Measurements from ENCODE around the gene SLC46A3. TPM values are rescaled to one million over a fixed set of nuclear protein-coding genes. Genes with fewer than 3 reads are reported as not detected.

Gene SLC46A3
- total and polyA plus RNA-seq, 2 donors (not counting 1 experiment from before 2014, with no cell fraction given), result 13.1 to 19.0 TPM

DNA sequence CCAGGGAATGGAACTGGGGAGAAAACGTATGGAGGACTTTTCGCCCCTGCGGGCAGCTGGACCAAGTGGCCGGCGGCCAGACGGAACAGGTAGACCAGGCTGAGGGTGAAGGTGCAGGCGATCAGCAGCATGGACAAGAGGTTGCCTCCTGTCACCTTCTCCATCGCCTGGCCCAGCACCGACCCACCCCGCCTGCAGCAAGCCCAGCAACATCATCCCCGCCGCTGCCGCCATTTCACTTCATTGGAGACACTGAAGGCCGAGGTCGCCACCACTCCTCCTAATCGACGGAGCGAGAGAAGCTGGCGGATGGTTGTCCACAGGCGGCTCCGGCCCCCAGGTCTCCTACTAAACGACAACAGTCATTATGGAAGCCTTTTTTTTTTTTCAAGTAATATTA, 5.0 kb upstream of the SLC46A3 start:
- 99% methylated on average over 20 of the region's 22 CpGs for WGBS (ENCODE audit: insufficient coverage)
- Histone ChIP-seq H3K9ac (ENCODE audit: low read length) (no peak overlapping the region), H3K4me3 (ENCODE audit: control extremely low read depth in 1 of 5, extremely low read depth in 1 of 5, insufficient read depth in 1 of 5, low read depth in 2 of 5, low read length in 4 of 5) (no peak overlapping the region), H3K4me1 (ENCODE audit: control insufficient read depth in 2 of 2, insufficient read depth in 2 of 2, low read length in 2 of 2) (peaks cover 4 to 5% of the 10 kb centered on the region in 2 donors), H3K79me2 (ENCODE audit: control insufficient read depth, insufficient read depth, low read length) (no peaks in the 10 kb centered on the region), H3K27ac (ENCODE audit: low read length in 2 of 2) (no peak overlapping the region), H2AFZ (ENCODE audit: insufficient read depth, low read depth, low read length, poor library complexity, severe bottlenecking) (no peak overlapping the region), H3K36me3 (replicated peaks in 1 of 2; ENCODE audit: control extremely low read depth in 1 of 2, control insufficient read depth in 1 of 2, extremely low read depth in 1 of 2, insufficient read depth in 2 of 2, low read length in 1 of 2) (no peaks in the 10 kb centered on the region), H3K27me3 (replicated peaks in 1 of 4; ENCODE audit: control extremely low read depth in 1 of 4, control insufficient read depth in 3 of 4, insufficient read depth in 4 of 4, low read length in 3 of 4) (peaks cover 0 to 8% (median 0%) of the 10 kb centered on the region in 4 experiments), H3K4me2 (replicated peaks; ENCODE audit: low read depth, low read length, poor library complexity, severe bottlenecking) (no peak overlapping the region), H4K20me1 (ENCODE audit: control insufficient read depth, insufficient read depth, low read length, poor library complexity, severe bottlenecking) (no peaks in the 10 kb centered on the region), H3K9me3 (ENCODE audit: control extremely low read depth in 1 of 3, control insufficient read depth in 2 of 3, insufficient read depth in 1 of 3, low read length in 2 of 3) (no peaks in the 10 kb centered on the region)
- Mint-ChIP-seq H3K27me3 (peaks cover 11% of the 10 kb centered on the region), H3K9me3 (ENCODE audit: insufficient read depth) (no peaks in the 10 kb centered on the region), H3K4me1 (peaks cover 7% of the 10 kb centered on the region), H3K27ac (no peak overlapping the region), H3K4me3 (no peak overlapping the region)
- TF ChIP-seq CTCF (IDR thresholded peaks at IDR 0.05) (no peak), EZH2 (IDR thresholded peaks at IDR 0.05; ENCODE audit: borderline replicate concordance, insufficient read depth, low read depth, low read length, poor library complexity, severe bottlenecking) (no peak)
- DNase-seq (no peak), ATAC-seq (ENCODE audit: low read depth) (no peak)
- POLR2A ChIA-PET, result no interaction called here
- intact Hi-C loops (cut with micrococcal nuclease), result no loop called here
- CTCF ChIA-PET, result no interaction called here

GRCh38 chr13:28719227-28720055, 671 bp upstream of the SLC46A3 start:
- ChIA-PET CTCF (interaction anchor here (1.0 kb wide), 1 partner anchor 9 kb away, joined by 3 read pairs; no protein-coding TSS in a partner anchor), POLR2A (interaction anchor here (1.0 kb wide), 1 partner anchor 10 kb away, joined by 3 read pairs; no protein-coding TSS in a partner anchor)
- DNase-seq (no peak), ATAC-seq (ENCODE audit: low read depth) (no peak)
- TF ChIP-seq EZH2 (IDR thresholded peaks at IDR 0.05; ENCODE audit: borderline replicate concordance, insufficient read depth, low read depth, low read length, poor library complexity, severe bottlenecking), result no peak
- TF ChIP-seq CTCF (IDR thresholded peaks at IDR 0.05), result no peak
- peak overlapping the region; percentile 61 to 91 (median 87) for H3K4me3 ChIP-seq (ENCODE audit: control extremely low read depth in 1 of 5, extremely low read depth in 1 of 5, insufficient read depth in 1 of 5, low read depth in 2 of 5, low read length in 4 of 5)
- 49% methylated on average over 12 of the region's 15 CpGs for WGBS (ENCODE audit: insufficient coverage)
- peak overlapping the region; percentile 99 for H2AFZ ChIP-seq (ENCODE audit: insufficient read depth, low read depth, low read length, poor library complexity, severe bottlenecking)
- peak overlapping the region; percentile 96 for H3K4me2 ChIP-seq (replicated peaks; ENCODE audit: low read depth, low read length, poor library complexity, severe bottlenecking)
- Mint-ChIP-seq H3K4me3 (peak overlapping the region; percentile 96), H3K27ac (peak overlapping the region; percentile 98), H3K4me1 (peaks cover 24% of the 10 kb centered on the region), H3K9me3 (ENCODE audit: insufficient read depth) (no peaks in the 10 kb centered on the region), H3K27me3 (no peaks in the 10 kb centered on the region)
- H3K79me2 ChIP-seq (ENCODE audit: control insufficient read depth, insufficient read depth, low read length), result peaks cover 28% of the 10 kb centered on the region
- H3K36me3 ChIP-seq (replicated peaks in 1 of 2; ENCODE audit: control extremely low read depth in 1 of 2, control insufficient read depth in 1 of 2, extremely low read depth in 1 of 2, insufficient read depth in 2 of 2, low read length in 1 of 2), result no peaks in the 10 kb centered on the region
- H3K27ac ChIP-seq (ENCODE audit: low read length in 2 of 2), result peak overlapping the region in 1 of 2 donors; percentile 52
- no peaks in the 10 kb centered on the region for H3K9me3 ChIP-seq (ENCODE audit: control extremely low read depth in 1 of 3, control insufficient read depth in 2 of 3, insufficient read depth in 1 of 3, low read length in 2 of 3)
- no peaks in the 10 kb centered on the region for H3K27me3 ChIP-seq (replicated peaks in 1 of 4; ENCODE audit: control extremely low read depth in 1 of 4, control insufficient read depth in 3 of 4, insufficient read depth in 4 of 4, low read length in 3 of 4)
- H4K20me1 ChIP-seq (ENCODE audit: control insufficient read depth, insufficient read depth, low read length, poor library complexity, severe bottlenecking), result no peaks in the 10 kb centered on the region
- peaks cover 14 to 18% of the 10 kb centered on the region in 2 donors for H3K4me1 ChIP-seq (ENCODE audit: control insufficient read depth in 2 of 2, insufficient read depth in 2 of 2, low read length in 2 of 2)
- H3K9ac ChIP-seq (ENCODE audit: low read length), result peak overlapping the region; percentile 93
- intact Hi-C loops (cut with micrococcal nuclease), result loop anchor here (1.0 to 5.0 kb wide), 5 partner anchors 60 to 1467 kb away; partner anchors contain the start of genes POMP, RASL11A and RPL21
